Measurements from ENCODE around the gene ANGPTL2.

The ANGPTL2 gene

GRCh38 chr9:127047971-127048370 lies 74.5 kb downstream of the ANGPTL2 start:
- Histone ChIP-seq H3K36me3 (ENCODE audit: insufficient read depth, low read length) (no peaks in the 10 kb centered on the region), H3K9ac (ENCODE audit: low read length) (no peak overlapping the region), H3K27me3 (ENCODE audit: control insufficient read depth in 1 of 2, insufficient read depth in 2 of 2, low read length in 2 of 2) (no peaks in the 10 kb centered on the region), H3K27ac (ENCODE audit: low read depth, low read length) (no peak overlapping the region), H3K4me1 (ENCODE audit: insufficient read depth, low read length) (peaks cover 21% of the 10 kb centered on the region), H3K9me3 (ENCODE audit: low read length) (no peaks in the 10 kb centered on the region), H3K4me3 (ENCODE audit: low read depth in 1 of 2, low read length in 2 of 2) (no peak overlapping the region)

- peaks cover 13% of the 10 kb centered on the region for H3K4me1 ChIP-seq (ENCODE audit: insufficient read depth, low read length)
- H3K9ac ChIP-seq (ENCODE audit: low read length): no peak overlapping the region
- H3K36me3 ChIP-seq (ENCODE audit: insufficient read depth, low read length): no peaks in the 10 kb centered on the region
- no peaks in the 10 kb centered on the region for H3K9me3 ChIP-seq (ENCODE audit: low read length)
- H3K4me3 ChIP-seq (ENCODE audit: low read depth in 1 of 2, low read length in 2 of 2): no peak overlapping the region
- no peak overlapping the region for H3K27ac ChIP-seq (ENCODE audit: low read depth, low read length)
- H3K27me3 ChIP-seq (ENCODE audit: control insufficient read depth in 1 of 2, insufficient read depth in 2 of 2, low read length in 2 of 2): no peaks in the 10 kb centered on the region
Measured at GRCh38 chr9:127045148-127045547, 77.3 kb downstream of the ANGPTL2 start.

GRCh38 chr9:127039492-127039891 lies 82.9 kb downstream of the ANGPTL2 start:
- no peaks in the 10 kb centered on the region for H3K9me3 ChIP-seq (ENCODE audit: low read length)
- H3K9ac ChIP-seq (ENCODE audit: low read length): no peak overlapping the region
- H3K4me3 ChIP-seq (ENCODE audit: low read depth in 1 of 2, low read length in 2 of 2): no peak overlapping the region
- peaks cover under 1% of the 10 kb centered on the region for H3K36me3 ChIP-seq (ENCODE audit: insufficient read depth, low read length)
- no peak overlapping the region for H3K27ac ChIP-seq (ENCODE audit: low read depth, low read length)
- H3K27me3 ChIP-seq (ENCODE audit: control insufficient read depth in 1 of 2, insufficient read depth in 2 of 2, low read length in 2 of 2): no peaks in the 10 kb centered on the region
- peaks cover 7% of the 10 kb centered on the region for H3K4me1 ChIP-seq (ENCODE audit: insufficient read depth, low read length)

- no peaks in the 10 kb centered on the region for H3K27me3 ChIP-seq (ENCODE audit: control insufficient read depth in 1 of 2, insufficient read depth in 2 of 2, low read length in 2 of 2)
- H3K4me1 ChIP-seq (ENCODE audit: insufficient read depth, low read length): peaks cover 14% of the 10 kb centered on the region
- no peak overlapping the region for H3K9ac ChIP-seq (ENCODE audit: low read length)
- no peak overlapping the region for H3K27ac ChIP-seq (ENCODE audit: low read depth, low read length)
- no peaks in the 10 kb centered on the region for H3K9me3 ChIP-seq (ENCODE audit: low read length)
- H3K4me3 ChIP-seq (ENCODE audit: low read depth in 1 of 2, low read length in 2 of 2): no peak overlapping the region
- H3K36me3 ChIP-seq (ENCODE audit: insufficient read depth, low read length): peaks cover 4% of the 10 kb centered on the region
Measured at GRCh38 chr9:127038531-127038930, 83.9 kb downstream of the ANGPTL2 start.

Data from muscle layer of colon (tissue), 2 donors.